HS-27A (cell line): ENCODE data around the gene POU2AF2.
"Not testable (repeated sequence)": the region's sequence is repeated elsewhere in the genome, so short reads cannot be mapped to it uniquely, and the experiment has no call there.

ENCODE experiments used
- DNase-seq: peaks from one replicate; pipeline ENCODE4 v3.0.0-alpha.2; 2012; ENCODE audit warnings: low read depth, missing footprints

The POU2AF2 gene

GRCh38 chr11:111258046-111258445, 12.5 kb downstream of the POU2AF2 start:
- no peak for DNase-seq

- DNase-seq, result peak; percentile 2
Observed at GRCh38 chr11:111259896-111260295, 14.4 kb downstream of the POU2AF2 start.

- DNase-seq, result no peak
Observed at GRCh38 chr11:111260811-111261210, 15.3 kb downstream of the POU2AF2 start.

- no peak for DNase-seq
Observed at GRCh38 chr11:111264646-111265045, 19.1 kb downstream of the POU2AF2 start.

GRCh38 chr11:111265421-111265820, 19.9 kb downstream of the POU2AF2 start:
- DNase-seq, result no peak

GRCh38 chr11:111268303-111268702, 22.8 kb downstream of the POU2AF2 start:
- not testable (repeated sequence) for DNase-seq

- DNase-seq, result no peak
Observed at GRCh38 chr11:111269146-111269868, 23.8 kb downstream of the POU2AF2 start.

- no peak for DNase-seq
Observed at GRCh38 chr11:111272420-111272819, 26.9 kb downstream of the POU2AF2 start.

- DNase-seq, result no peak
Observed at GRCh38 chr11:111282562-111283075, 37.1 kb downstream of the POU2AF2 start.

- no peak for DNase-seq
Observed at GRCh38 chr11:111283945-111284481, 38.5 kb downstream of the POU2AF2 start.

- DNase-seq, result no peak
Observed at GRCh38 chr11:111285189-111286091, 39.9 kb downstream of the POU2AF2 start.

- no peak for DNase-seq
Observed at GRCh38 chr11:111291764-111292163, 46.2 kb downstream of the POU2AF2 start.

GRCh38 chr11:111292408-111292807, 46.9 kb downstream of the POU2AF2 start:
- DNase-seq, result not testable (repeated sequence)

- no peak for DNase-seq
Observed at GRCh38 chr11:111296196-111296595, 50.7 kb downstream of the POU2AF2 start.

GRCh38 chr11:111297696-111298095, 52.2 kb downstream of the POU2AF2 start:
- no peak for DNase-seq

- DNase-seq, result no peak
Observed at GRCh38 chr11:111298413-111299100, 53.0 kb downstream of the POU2AF2 start, which contains the start of gene POU2AF3. POU2AF3 (plus strand) TSS chr11:111298546; CDS start chr11:111298582, 36 bp downstream.

GRCh38 chr11:111299101-111300026, 53.8 kb downstream of the POU2AF2 start:
- DNase-seq, result no peak

GRCh38 chr11:111300569-111300968, 55.0 kb downstream of the POU2AF2 start:
- DNase-seq, result no peak

GRCh38 chr11:111301004-111301841, 55.7 kb downstream of the POU2AF2 start:
- DNase-seq, result no peak

- no peak for DNase-seq
Observed at GRCh38 chr11:111301842-111302118, 56.3 kb downstream of the POU2AF2 start.
